Ecto neural progenitor cell (in vitro differentiated cells): ENCODE data around the gene MACROD1.
A peak's percentile ranks its signal among the peaks of the same experiment; 100 is the strongest.

ENCODE experiments used
- DNase-seq: peaks from one replicate; pipeline ENCODE4 v3.0.0-alpha.2; 2018; ENCODE audit warnings: low spot score

The MACROD1 gene

DNA sequence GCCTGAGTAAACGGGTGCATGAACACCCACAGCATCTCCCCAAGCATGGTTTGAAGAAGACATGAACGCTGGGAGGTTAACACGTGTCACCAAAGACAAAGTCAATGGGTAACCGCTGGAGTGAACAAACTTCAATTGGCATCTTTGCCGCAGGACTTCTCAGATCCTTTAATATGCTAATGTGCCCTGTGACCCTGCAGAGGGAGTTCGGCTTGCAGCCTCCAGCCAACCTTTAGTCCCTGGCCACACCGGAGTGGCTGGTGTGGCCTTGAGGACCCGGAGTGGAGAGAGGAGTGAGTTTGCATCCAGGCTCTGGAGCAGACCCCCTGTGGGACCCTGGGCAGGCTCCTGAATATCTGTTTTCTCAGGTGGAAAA lies 73.2 kb downstream of the MACROD1 start:
- DNase-seq: no peak

DNA sequence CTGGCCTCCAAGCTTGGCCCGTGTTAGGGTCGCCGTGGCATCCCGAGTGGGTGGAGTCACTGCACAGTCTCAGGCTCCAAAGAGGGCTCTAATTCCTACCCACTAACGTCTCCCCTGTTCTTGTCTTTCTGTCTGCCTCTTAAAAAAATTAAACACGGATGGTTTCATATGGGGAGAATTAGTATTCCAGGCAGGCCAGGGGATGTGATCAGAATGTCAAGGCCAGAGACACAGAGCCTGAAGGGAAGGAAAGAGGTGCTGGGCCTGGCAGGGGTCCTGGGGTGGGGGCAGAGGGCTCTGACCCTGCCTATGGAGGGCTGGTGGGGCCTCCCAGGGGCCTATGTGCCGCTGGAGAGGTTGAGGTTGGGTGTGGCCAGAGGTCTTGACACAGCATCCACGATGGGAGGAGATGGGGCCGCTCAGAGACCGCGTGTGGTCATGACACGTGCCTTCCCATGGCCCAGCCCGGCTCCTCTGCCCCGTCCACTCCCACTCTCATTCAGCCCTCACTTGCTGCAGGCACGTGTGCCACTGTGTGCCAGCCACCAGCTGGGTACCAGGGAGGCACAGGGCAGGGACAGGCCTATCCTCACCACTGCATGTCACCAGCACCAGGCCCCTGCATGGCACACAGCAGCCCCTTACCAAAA lies 73.7 kb downstream of the MACROD1 start:
- DNase-seq: no peak

DNA sequence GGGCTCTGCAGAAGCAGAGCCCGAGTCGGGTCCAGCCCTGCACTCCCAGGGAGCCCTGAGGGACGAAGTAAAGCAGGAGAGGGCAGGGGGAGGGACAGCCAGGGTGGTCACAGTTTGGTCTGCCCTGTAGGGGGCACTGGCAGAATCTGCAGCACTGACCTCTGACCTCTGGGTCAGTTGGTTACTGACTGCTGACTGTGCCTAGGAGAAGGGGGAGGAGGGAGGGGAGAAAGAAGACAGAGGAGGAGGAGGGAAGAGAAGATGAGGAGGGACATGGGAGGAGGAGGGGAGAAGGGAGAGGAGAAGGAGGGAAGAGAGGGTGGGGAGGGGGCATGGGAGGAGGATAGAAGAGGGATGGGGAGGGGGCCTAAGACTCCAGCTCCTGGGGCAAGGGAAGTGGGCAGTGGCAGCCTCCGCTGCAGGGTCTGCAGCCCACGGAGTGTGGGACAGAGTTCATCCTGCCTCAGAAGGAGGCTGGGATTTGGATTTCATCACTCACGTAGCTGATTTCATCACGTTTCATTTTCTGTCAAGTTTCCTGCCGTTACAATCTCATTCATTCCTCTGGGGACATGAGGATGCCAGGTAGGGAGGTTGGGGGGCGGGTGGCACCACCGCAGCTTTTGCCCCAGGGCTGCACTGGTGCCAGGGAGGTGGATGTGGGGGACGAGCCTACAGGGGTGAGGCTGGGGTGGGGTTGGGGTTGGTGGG lies 75.0 kb downstream of the MACROD1 start:
- peak; percentile 78 for DNase-seq

DNA sequence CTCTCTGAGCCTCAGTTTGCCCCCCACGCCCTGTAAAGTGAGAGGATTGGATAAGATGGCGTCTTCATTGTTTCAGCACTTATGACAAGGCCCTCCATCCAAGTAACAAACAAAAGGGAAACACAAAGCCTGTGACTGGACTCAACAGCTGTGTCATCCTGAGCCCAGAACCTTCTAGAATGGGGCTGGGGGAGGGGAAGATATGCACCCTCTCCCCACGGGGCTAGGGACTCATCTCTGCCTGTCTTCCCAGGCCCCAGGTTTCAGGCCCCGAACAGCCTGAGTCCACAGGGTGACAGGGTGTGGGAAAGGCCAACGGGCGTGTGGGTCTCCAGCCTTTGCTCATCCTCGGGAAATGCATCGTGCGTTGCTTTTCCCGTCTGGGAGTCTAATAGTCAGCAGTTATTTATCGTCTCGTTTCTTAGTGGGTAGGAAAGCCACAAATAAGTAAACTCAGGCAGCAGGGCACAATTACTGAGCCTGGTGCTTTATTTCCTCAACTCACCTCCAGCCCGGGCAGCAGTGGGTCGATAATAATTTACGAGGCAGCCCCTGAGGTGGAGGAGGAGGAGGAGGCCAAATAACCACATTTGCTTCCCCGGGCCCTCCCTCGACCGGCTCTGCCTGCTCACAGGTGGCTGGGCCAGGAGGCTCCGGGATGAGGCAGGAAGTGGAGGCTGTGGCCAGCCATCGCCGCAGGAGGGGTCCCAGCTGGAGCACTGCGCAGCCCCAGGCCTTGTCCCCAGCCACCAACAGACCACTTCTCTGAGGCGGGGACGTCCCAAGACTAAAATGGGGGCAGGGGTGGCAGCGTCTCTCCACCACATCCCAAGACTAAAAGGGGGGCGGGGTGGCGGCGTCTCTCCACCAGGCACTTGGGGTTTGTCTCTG lies 75.8 kb downstream of the MACROD1 start:
- no peak for DNase-seq

DNA sequence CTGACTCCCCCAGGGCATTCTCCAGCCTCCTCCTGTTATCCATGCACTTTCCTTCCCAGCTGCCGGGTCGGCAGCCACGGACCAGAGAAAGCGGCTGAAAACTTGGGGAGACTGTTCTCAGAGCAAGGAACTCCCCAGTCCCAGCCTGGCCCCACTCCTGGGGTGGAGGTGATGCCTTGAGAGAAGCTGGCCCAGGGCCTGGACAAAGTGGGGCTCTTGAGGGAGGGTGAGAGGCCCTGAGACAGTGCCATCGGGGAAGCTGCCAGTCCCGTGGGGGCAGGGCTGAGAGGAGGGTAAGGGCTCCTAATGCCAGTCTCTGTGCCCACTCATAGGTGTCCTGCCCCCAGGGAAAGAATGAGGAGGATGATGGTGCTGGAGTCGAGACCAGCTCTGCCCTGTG lies 76.4 kb downstream of the MACROD1 start:
- DNase-seq: no peak

DNA sequence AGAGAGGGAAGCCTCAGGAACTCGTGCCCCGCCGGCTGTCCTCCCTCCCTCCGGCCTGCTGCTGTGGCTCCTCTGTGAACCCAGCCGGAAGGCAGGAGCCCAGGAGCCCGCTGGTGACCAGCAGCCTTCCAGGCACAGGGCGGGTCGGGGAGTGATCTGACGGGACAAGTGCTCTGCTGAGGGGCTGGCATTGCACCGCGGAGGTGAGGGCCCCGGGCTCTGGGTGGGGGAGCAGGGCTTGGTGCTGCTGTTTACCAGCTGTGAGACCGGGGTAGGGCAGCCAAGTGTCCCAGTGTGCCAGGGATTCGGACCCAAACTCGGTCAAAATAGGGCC lies 76.9 kb downstream of the MACROD1 start:
- DNase-seq: no peak

DNA sequence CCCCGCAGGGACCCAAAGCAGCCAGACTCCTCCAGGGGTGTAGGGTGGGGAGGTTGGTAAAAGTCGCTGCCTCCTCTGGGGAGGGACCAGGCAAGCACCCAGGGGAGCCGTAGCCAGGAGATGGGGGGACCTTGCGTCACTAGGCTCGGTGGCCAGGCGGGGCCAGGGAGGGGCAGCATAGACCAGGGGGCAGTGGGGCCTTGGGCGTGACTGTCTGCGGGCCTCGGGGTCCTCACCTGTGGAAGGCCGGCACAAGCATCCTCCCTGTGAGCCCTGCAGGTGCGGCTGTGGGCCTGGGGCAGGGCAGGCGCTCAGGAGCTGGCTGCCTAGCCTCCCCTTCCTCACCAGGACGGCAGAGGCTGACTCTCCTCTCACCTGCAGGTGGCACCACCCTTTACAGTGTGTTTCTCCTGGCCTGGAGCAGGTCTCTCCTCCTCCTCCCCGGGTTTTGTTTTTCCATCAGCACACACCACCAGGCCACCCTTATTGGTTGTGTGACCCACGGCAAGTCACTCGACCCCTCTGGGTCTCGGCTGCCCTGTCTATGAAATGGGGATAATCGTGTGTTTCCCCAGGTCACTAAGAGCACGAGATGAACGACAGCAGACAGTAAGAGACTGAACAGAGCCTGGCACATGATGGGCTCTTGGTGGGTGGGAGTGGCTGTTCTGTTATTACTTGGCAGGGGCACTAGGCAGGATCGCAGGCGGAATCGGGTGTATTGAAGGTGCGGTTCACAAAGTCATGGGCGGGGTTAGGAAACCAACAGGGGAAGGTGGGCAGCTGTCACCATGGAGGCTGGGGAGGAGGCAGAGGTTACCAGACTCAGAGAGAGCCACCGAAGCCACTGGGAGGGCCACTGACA lies 77.5 kb downstream of the MACROD1 start:
- DNase-seq: no peak

DNA sequence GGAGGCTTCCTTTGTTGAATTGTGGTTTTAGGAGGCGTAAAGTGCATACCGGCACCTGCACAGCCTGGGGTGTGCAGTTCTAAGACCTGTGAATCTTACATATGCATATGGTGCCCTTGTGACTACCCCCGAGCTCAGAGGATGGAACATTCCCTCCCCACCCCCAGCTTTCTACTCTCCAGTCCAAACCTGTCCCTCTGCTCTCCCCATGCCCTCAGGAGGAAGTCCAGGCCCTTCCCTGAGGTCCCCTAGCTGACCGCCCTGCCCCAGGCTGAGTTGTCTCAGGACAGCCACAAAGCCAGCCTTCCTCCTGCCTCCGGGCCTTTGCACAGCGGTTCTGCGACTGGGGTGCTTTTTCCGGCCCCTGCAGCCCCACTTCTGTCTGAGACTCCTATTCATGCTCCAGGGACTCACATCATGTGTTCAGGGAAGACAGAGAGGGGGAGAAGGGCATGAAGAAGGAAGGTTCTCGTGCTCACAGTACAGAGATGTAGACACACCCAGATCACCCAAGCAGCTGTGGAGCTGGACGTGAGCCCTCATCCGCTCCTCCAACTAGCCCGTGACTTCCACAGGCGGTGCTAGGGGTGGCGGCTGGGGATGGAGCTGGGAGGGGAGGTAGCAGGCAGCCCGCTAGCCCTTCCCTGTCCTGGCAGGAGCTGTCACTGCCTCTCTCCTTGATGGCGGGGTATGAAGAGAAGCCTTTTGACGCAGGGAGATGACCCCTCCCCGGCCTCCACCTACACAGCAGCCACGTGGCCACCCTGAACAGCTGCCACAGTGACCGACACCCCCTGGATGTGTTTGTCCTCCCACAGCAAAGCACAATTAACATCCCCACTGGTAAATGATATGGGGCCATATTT lies 79.4 kb downstream of the MACROD1 start:
- DNase-seq: no peak

DNA sequence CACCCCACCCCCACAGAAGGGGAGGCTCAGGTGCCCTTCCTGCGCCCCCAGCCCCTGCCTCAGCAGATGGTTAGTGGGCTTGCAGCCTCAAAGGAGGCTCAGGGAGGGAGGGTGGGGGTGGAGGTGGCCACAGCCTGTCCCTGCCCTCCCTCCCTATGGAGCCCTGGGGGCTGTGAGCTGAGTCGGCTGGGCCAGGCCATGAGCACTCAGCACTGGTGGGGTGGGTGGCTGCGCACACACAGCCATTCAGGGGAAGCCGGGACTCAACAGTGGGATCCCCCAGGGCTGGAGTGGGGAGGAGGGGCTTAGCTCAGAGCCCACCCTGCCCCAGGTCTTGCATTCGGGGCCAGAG lies 80.0 kb downstream of the MACROD1 start:
- DNase-seq: no peak

DNA sequence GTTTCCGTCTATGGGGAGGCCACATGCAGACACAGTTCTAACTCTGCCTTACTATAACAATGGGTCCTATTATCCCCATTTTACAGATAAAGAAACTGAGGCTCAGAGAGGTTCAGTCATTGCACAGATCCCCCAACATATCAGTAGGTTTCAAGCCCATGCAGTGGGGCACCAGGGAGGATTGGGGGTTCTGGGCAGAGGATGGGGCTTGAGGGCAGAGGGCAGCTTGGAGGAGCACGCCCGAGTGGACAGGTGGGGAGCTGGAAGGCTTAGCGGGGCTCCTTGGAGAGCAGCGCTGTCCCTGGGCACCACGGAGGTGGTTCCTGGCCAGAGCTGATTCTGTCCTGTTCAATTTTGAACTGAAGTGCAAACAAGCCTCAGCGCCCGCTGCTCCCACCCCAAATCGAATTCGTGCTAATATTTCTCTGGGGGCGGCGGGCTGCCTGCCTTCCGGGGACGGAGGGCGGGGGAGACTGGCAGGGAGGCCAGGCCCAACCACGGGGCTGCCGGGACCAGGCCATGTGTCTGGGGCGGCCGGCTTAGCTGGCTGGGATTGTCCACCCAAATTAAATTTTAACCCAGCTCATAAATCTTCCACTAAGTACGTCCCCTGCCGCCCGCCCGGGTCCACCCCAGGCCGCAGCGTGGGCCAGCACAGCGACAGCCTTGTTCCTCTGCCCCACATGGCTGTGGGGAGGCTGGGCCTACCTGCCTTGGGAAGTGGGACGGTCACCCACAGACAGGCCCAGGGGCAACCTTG lies 80.8 kb downstream of the MACROD1 start:
- no peak for DNase-seq

DNA sequence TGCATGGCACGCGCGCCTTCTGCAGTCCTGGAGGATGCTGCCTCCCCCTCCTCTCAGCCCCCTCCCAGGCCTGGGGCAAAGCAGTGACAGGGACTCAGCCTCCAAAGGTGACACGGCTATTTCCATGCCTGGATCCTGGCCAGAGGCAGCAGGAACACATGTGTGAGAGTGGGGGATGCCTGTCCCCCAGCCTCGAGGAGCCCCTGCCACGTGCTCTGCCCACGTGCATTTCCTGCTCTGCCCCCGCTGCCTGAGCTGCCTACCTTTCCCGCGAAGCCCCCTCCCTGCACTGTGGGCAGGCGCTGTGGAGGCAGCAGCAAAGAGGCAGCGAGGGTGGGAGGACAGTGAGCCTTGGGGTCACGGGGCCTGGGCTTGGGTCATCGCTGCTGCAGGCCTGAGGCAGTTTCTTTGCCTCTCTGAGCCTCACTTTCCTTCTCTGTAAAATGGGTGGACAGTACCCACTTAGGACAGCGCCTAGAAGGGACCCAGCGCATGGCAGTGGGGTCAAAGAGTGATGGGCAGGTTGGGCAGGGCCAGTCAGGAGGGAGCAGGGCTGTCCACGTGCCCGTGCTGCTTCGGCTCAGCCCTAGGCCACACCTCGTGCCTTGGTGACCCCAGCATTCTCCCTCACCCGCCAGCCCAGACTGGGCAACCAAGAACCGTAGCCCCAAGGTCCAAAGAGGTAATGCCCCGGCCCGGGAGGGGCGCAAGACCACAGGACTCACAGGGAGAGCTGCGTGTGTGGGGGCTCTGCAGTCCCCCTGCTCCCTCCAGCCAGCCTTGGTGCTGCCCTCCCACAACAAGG lies 81.6 kb downstream of the MACROD1 start:
- DNase-seq: no peak

DNA sequence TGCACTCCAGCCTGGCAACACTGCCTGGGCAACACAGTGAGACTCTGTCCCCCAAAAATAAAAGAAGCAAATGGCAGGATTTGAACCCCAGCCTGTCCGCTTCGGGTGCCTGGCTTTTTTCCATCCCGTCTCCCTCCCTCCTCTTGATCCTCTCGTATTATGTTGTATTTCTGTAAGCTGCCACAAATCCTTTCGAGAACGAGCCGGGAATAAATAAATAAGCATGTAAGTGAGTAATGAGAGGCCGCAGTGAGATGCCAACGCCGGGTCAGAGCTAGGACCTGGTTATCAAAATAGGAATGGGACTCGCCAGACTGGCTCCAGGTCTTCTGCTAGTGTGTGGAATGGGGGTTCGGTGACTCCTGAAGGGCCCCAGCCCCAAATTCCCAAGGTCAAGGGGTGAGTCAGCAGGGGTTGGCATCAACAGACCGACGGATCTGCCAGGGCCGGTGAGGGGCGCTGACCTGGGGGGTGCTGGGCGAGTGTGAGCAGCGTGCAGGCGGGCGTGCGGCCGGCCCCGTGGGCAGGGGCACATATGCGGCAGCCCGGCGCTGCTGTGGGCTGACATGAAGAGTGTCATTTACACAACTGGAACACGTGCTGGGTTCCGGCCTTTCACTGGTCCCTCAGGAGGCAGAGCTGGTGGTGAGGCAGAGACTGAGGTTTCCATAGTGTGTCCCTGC lies 82.4 kb downstream of the MACROD1 start:
- no peak for DNase-seq

DNA sequence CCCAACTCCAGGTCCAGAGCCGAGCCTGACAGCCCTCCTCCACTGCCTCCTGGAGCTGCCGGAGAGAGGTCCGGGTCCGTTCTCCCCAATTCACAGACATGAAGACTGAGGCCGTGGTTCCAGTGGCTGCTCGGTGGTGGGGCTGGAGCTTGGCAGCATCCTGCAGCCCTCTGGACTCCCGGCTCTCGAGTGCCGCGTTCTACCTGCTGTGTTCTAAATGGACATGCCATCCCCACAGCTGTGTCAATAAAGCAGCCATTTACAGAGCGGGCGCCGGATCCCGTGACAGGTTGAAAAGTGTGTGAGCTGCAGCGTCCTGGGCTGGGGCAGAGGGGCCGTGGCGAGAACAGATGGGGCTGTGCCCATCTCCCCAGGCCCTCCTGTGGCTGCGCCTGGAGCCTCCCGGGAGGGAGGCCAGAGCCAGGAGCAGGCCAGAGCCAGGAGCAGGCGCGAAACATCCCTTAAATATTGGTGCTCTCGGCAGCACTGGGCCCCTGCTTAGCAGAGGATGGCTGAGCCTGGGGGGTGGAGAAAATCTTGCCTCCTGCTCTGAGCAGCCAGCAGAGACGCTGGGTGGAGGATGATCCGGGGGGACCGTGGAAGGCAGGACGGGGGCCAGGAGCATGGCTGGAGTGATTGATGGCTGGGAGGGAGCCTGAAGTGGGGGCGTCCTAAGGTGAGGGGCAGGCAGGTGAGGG lies 84.0 kb downstream of the MACROD1 start:
- DNase-seq: no peak

DNA sequence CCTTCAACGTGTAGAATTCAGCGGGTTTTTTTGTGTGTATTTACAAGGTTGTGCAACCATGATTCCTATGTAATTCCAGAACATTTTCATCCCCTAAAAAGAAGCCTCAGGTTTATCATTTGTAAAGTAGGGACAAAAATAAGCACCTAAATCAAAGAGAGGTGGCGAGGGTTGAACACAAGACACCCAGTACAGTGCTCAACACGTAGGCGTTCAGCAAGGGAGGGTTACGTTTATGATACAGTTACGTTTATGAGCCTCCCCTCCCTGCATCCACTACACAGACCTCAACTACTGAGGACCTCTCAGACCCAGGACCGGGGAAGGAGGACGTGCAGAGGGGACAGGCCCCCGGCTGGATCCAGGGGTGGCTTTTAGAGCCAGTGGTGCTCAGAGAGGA lies 85.5 kb downstream of the MACROD1 start:
- DNase-seq: no peak

DNA sequence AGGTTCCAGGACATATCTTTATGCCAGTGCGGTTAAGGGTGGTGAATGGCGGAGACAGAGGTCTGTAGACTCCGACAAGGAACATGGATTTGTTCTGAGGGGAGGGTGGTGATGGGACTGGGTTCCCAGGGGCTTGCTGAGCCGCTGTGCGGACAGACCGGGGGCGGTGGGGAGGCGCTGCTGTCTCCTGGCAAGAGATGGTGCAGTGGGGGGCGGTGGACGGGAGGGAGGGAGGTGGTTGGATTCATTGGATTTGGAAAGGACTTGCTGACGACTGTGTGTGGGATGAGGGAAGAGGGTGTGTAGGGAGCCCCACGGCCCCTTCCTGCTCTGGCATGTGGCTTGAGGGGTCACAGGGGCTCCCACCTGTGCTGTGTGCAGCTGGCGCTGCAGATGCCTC lies 87.0 kb downstream of the MACROD1 start:
- DNase-seq: no peak

DNA sequence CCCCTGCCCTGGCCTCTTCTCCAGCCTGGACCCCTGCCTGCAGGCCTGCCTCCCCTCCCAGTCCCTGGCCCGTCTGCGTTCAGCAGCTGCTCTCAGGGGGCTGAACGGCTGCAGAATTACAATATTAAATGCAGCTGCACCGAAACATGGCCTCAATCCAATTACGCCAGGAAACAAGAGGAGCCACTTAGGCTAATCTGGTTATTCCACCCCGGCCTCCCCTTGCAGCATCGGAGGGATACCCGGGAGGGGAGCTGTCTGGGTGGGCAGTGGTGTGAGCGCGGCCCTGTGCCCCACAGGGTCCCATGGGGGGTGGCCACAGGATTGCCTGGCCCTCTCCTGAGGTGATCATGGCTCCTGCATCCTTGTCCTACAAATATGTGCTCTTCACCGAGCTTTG lies 87.6 kb downstream of the MACROD1 start:
- no peak for DNase-seq

DNA sequence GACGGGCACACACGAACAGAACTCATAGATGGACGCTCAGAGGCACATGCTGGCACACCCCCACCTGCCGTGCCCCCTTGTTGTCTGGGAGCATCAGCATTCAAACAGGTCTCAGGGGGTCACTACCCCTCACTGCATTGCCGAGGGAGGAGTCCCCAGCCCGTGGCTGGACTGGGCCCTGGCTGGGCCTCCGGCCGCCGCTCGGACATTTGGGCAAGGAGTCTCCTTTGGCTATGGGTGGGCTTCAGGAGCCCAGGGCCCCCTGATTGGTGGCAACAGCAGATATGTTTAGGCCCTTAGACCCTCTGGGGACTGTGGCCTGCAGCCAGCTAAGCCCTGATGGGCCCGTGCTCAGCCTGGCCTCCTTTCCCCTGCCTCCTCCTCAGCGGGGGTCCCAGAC lies 88.3 kb downstream of the MACROD1 start:
- no peak for DNase-seq

DNA sequence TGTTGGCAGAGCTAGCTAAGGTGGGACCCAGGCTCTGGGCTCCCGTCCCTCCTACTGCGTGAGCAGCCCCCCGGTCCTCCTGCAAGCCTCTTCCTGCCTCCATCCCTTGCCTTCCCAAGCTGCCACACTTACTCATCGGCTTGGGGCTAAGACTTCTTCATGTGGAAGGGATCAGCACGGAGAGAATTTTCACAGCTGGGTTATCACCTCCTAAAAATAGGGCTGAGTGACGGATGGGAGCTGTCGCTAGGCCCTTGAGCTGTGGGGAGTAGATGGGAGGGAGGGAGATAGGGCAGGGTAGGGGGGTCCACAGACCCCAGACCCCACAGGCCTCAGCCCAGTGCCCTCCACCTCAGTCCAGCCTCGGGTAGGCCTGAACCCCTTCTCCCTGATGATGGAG lies 89.2 kb downstream of the MACROD1 start:
- no peak for DNase-seq

DNA sequence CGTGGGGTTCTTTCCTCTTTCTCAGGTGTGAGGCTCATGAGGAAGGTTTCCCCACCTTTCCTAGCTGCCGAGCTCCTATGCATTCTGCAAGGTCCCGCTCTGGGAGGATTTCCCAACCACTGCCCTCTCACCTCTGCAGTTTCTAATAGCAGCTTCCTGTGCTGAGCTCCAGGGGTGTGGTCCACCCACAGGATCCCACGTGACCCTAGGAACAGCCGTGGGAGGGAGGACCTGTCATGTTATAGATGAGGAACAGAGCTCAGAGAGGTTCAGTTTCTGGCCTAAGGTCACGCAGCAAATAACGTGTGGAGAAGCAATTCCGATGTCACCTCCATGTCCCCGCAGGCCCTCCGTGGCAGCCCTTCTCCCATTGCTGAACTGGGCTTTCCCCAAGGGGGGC lies 91.7 kb downstream of the MACROD1 start:
- no peak for DNase-seq
